B cell (primary cell): ENCODE results near the gene GBX1. TPM values are rescaled to one million over a fixed set of nuclear protein-coding genes. Genes with fewer than 3 reads are reported as not detected.

ENCODE experiments used
- ATAC-seq: fragments of 200-7000 bp; cut with Tn5 transposase; one replicate; pipeline ENCODE4 v1.10.0; 2021; ENCODE audit warnings: low read depth, mild to moderate bottlenecking, moderate number of reproducible peaks, moderate library complexity
- CTCF ChIA-PET: fragments of 350-600 bp; sonication (Branson Sonifier 250); formaldehyde crosslinking; loops from one replicate; lab custom pipeline; 2021; ENCODE audit warnings: antibody characterized with exemption, inconsistent platforms; lab: Charles Lee
- POLR2A ChIA-PET: fragments of 350-600 bp; sonication (Branson Sonifier 250); formaldehyde crosslinking; loops from one replicate; lab custom pipeline; 2021; ENCODE audit warnings: antibody characterized with exemption; lab: Charles Lee
- DNase-seq: peaks from one replicate; pipeline ENCODE4 v3.0.0; 2013
- H2AFZ ChIP-seq: 2 replicates; pipeline ENCODE4 v1.6.1; 2012; ENCODE audit warnings: mild to moderate bottlenecking, low read depth, low read length; ENCODE audit not compliant: insufficient read depth, poor library complexity, severe bottlenecking
- H3K27ac ChIP-seq, 2 donors: 1 replicate in 1 of 2; 2 replicates in 1 of 2; pipeline ENCODE4 v1.5.1; 2012 to 2013; ENCODE audit warnings: low read length in 2 of 2, mild to moderate bottlenecking in 2 of 2, moderate library complexity in 1 of 2
- H3K27me3 ChIP-seq, 4 experiments: fragments of 200-600 bp in 1 of 4; sonication (generic) in 1 of 4; replicated peaks in 1 of 4; 1 replicate in 2 of 4; 2 replicates in 2 of 4; pipeline versions ENCODE4 v1.6.1 to v1.7.0; 2013 to 2016; ENCODE audit warnings: low read length in 3 of 4, mild to moderate bottlenecking in 2 of 4, mixed read lengths in 1 of 4, moderate library complexity in 1 of 4; ENCODE audit not compliant: insufficient read depth in 4 of 4, control insufficient read depth in 3 of 4; ENCODE audit errors: control extremely low read depth in 1 of 4
- H3K36me3 ChIP-seq, 2 experiments: replicated peaks in 1 of 2; 1 replicate in 1 of 2; 2 replicates in 1 of 2; pipeline versions ENCODE4 v1.6.1 to v1.7.1; 2013; ENCODE audit warnings: low read length in 1 of 2; ENCODE audit not compliant: insufficient read depth in 2 of 2, control insufficient read depth in 1 of 2; ENCODE audit errors: control extremely low read depth in 1 of 2, extremely low read depth in 1 of 2
- H3K4me1 ChIP-seq, 2 donors: fragments of 200-600 bp in 1 of 2; sonication (generic) in 1 of 2; 1 replicate in 1 of 2; 2 replicates in 1 of 2; pipeline versions ENCODE4 v1.5.1 to v1.6.1; 2013 to 2017; ENCODE audit warnings: low read length in 2 of 2; ENCODE audit not compliant: control insufficient read depth in 2 of 2, insufficient read depth in 2 of 2
- H3K4me2 ChIP-seq: replicated peaks from 2 replicates; pipeline ENCODE3; 2012; ENCODE audit warnings: mild to moderate bottlenecking, low read depth, low read length; ENCODE audit not compliant: poor library complexity, severe bottlenecking
- H3K4me3 ChIP-seq, 5 experiments: fragments of 200-600 bp in 1 of 5; sonication (generic) in 1 of 5; 1 replicate in 3 of 5; 2 replicates in 2 of 5; pipeline versions ENCODE4 v1.5.1 to v1.7.0; 2011 to 2016; ENCODE audit warnings: low read length in 4 of 5, mild to moderate bottlenecking in 4 of 5, low read depth in 2 of 5, control low read depth in 1 of 5, moderate library complexity in 1 of 5; ENCODE audit not compliant: insufficient read depth in 1 of 5; ENCODE audit errors: control extremely low read depth in 1 of 5, extremely low read depth in 1 of 5
- H3K79me2 ChIP-seq: fragments of 200-600 bp; sonication (generic); one replicate; pipeline ENCODE4 v1.6.0; 2016; ENCODE audit warnings: low read length; ENCODE audit not compliant: control insufficient read depth, insufficient read depth
- H3K9ac ChIP-seq: fragments of 200-600 bp; sonication (generic); 2 replicates; pipeline ENCODE4 v1.6.1; 2017; ENCODE audit warnings: mild to moderate bottlenecking, low read length, moderate library complexity
- H3K9me3 ChIP-seq, 3 donors: one replicate each; pipeline versions ENCODE4 v1.6.1 to v1.7.1; 2013; ENCODE audit warnings: low read length in 2 of 3; ENCODE audit not compliant: control insufficient read depth in 2 of 3, insufficient read depth in 1 of 3; ENCODE audit errors: control extremely low read depth in 1 of 3
- H4K20me1 ChIP-seq: 2 replicates; pipeline ENCODE4 v1.6.0; 2012; ENCODE audit warnings: mild to moderate bottlenecking, low read length; ENCODE audit not compliant: insufficient read depth, control insufficient read depth, poor library complexity, severe bottlenecking
- H3K27ac Mint-ChIP-seq: one replicate; pipeline ENCODE4 v1.8.0; 2021; ENCODE audit warnings: mixed read lengths
- H3K27me3 Mint-ChIP-seq: one replicate; pipeline ENCODE4 v1.8.0; 2021; ENCODE audit warnings: mixed read lengths
- H3K4me1 Mint-ChIP-seq: one replicate; pipeline ENCODE4 v1.8.0; 2021; ENCODE audit warnings: mixed read lengths
- H3K4me3 Mint-ChIP-seq: one replicate; pipeline ENCODE4 v1.8.0; 2021; ENCODE audit warnings: mixed read lengths
- H3K9me3 Mint-ChIP-seq: one replicate; pipeline ENCODE4 v1.8.0; 2022; ENCODE audit warnings: mixed read lengths; ENCODE audit not compliant: insufficient read depth
- EZH2 ChIP-seq: IDR thresholded peaks from 2 replicates; pipeline ENCODE4 v1.6.1; 2012; ENCODE audit warnings: borderline replicate concordance, low read depth, mild to moderate bottlenecking, moderate library complexity, low read length; ENCODE audit not compliant: insufficient read depth, poor library complexity, severe bottlenecking
- WGBS: methylation state at CpG from one replicate; pipeline ENCODE4 v1.1.5; 2013; ENCODE audit warnings: missing lambda C conversion rate; ENCODE audit not compliant: insufficient coverage; 5-methylcytosine and 5-hydroxymethylcytosine counted together
- intact Hi-C: fragments of 100-400 bp; cut with micrococcal nuclease; formaldehyde crosslinking; loops from one replicate; pipeline ENCODE4 v1.10.0; 2022
- polyA plus RNA-seq: library from polyadenylated mRNA; depleted of rRNA; stranded (reverse); fragments of >200 nt; gene quantifications from 2 replicates; pipeline ENCODE4 v1.2.3, GENCODE V29; 2012
- total RNA-seq, 2 donors: library from RNA; stranded (reverse); fragments of 120-200 nt in 1 of 2; gene quantifications; 1 replicate in 1 of 2; 2 replicates in 1 of 2; pipeline versions ENCODE4 v1.2.3 to v1.2.4, GENCODE V29; 2013 to 2022
- TF ChIP-seq, protein P1 (sequence below): fragments of 200-600 bp; IDR thresholded peaks from one replicate; pipeline ENCODE4 v1.8.0; 2022; ENCODE audit warnings: antibody characterized with exemption, mild to moderate bottlenecking

The GBX1 gene
- total and polyA plus RNA-seq, 2 donors (not counting 1 experiment from before 2014, with no cell fraction given), result not detected

DNA sequence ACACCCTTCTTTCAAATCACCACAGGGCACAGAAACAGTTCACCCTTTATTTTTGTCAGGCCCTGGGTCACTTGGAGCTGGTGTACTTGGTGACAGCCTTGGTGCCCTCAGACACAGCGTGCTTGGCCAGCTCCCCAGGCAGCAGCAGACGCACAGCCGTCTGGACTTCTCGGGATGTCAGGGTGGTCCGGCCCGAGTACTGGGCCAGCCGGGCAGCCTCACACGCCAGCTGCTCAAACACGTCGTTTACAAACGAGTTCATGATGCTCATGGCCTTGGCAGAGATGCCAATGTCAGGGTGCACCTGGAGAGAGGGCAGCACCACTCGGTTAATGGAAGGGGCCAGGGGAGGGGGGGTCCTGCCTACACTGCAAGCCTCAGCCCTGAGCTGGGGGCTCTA, 40.3 kb upstream of the GBX1 start:
- Histone ChIP-seq H3K4me2 (no peak overlapping the region), H2AFZ (no peak overlapping the region), H3K79me2 (no peaks in the 10 kb centered on the region), H4K20me1 (no peaks in the 10 kb centered on the region), H3K4me3 (no peak overlapping the region), H3K9me3 (no peaks in the 10 kb centered on the region), H3K27me3 (peaks cover 0 to 22% (median 1%) of the 10 kb centered on the region in 4 experiments), H3K27ac (no peak overlapping the region), H3K4me1 (no peaks in the 10 kb centered on the region), H3K36me3 (no peaks in the 10 kb centered on the region), H3K9ac (no peak overlapping the region)
- Mint-ChIP-seq H3K4me3 (no peak overlapping the region), H3K27ac (no peak overlapping the region), H3K9me3 (no peaks in the 10 kb centered on the region), H3K4me1 (no peaks in the 10 kb centered on the region), H3K27me3 (peaks cover 18% of the 10 kb centered on the region)
- ChIA-PET POLR2A (interaction anchor here (0.6 kb wide), 1 partner anchor 19 kb away, joined by 3 read pairs; no protein-coding TSS in a partner anchor), CTCF (no interaction called here)
- no peak for ATAC-seq
- no peak for DNase-seq
- intact Hi-C loops, result no loop called here
- 90% methylated on average over 12 of the region's 12 CpGs for WGBS
- TF ChIP-seq, protein P1, sequence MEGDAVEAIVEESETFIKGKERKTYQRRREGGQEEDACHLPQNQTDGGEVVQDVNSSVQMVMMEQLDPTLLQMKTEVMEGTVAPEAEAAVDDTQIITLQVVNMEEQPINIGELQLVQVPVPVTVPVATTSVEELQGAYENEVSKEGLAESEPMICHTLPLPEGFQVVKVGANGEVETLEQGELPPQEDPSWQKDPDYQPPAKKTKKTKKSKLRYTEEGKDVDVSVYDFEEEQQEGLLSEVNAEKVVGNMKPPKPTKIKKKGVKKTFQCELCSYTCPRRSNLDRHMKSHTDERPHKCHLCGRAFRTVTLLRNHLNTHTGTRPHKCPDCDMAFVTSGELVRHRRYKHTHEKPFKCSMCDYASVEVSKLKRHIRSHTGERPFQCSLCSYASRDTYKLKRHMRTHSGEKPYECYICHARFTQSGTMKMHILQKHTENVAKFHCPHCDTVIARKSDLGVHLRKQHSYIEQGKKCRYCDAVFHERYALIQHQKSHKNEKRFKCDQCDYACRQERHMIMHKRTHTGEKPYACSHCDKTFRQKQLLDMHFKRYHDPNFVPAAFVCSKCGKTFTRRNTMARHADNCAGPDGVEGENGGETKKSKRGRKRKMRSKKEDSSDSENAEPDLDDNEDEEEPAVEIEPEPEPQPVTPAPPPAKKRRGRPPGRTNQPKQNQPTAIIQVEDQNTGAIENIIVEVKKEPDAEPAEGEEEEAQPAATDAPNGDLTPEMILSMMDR, result no peak
- no peak for TF ChIP-seq EZH2

DNA sequence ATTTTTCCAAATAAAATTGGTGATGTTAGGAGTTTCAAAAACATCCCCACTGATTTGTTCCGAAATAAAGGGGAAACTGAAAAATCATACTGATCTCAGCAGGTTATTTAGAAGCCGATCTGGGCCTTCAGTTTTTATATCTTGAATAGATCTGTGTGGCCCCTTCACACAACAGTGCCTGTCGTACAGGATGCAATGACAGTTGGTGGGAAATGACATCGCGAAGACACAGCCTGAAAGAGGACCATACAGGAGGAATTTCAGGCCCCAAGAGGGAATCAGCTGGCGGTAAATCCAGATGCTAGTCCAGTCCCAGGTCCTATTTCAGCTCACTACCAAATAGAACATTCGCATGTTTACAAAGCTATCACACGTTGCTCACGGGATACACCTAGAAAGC, 39.8 kb upstream of the GBX1 start:
- WGBS, result 9% methylated on average over 9 of the region's 9 CpGs
- Mint-ChIP-seq H3K4me1 (no peaks in the 10 kb centered on the region), H3K27ac (no peak overlapping the region), H3K27me3 (peaks cover 18% of the 10 kb centered on the region), H3K4me3 (no peak overlapping the region), H3K9me3 (no peaks in the 10 kb centered on the region)
- no peak overlapping the region for H2AFZ ChIP-seq
- ATAC-seq (no peak), DNase-seq (no peak)
- H3K4me3 ChIP-seq, result no peak overlapping the region
- H4K20me1 ChIP-seq, result no peaks in the 10 kb centered on the region
- H3K4me1 ChIP-seq, result no peaks in the 10 kb centered on the region
- POLR2A ChIA-PET, result no interaction called here
- H3K27ac ChIP-seq, result no peak overlapping the region
- no peak overlapping the region for H3K4me2 ChIP-seq
- no peaks in the 10 kb centered on the region for H3K79me2 ChIP-seq
- no peak for TF ChIP-seq EZH2
- TF ChIP-seq, protein P1, result no peak
- CTCF ChIA-PET, result no interaction called here
- intact Hi-C loops, result no loop called here
- no peak overlapping the region for H3K9ac ChIP-seq
- H3K27me3 ChIP-seq, result peaks cover 0 to 22% (median 1%) of the 10 kb centered on the region in 4 experiments
- H3K36me3 ChIP-seq, result no peaks in the 10 kb centered on the region
- no peaks in the 10 kb centered on the region for H3K9me3 ChIP-seq
